Muscle of back (tissue), 11 donors: Measurements from ENCODE around the gene C14orf132. TPM values are rescaled to one million over a fixed set of nuclear protein-coding genes. Genes with fewer than 3 reads are reported as not detected.

Experiments
- DNase-seq, 3 donors: peaks; one replicate each; pipeline versions ENCODE4 v3.0.0 to v3.0.0-alpha.2; 2013
- polyA plus RNA-seq, 10 donors: library from polyadenylated mRNA; unstranded; fragments of 120-200 nt; gene quantifications; one replicate each; pipeline ENCODE4 v1.2.1, GENCODE V29; 2013; ENCODE audit not compliant: insufficient read length in 10 of 10

C14orf132 gene
- polyA plus RNA-seq, 10 donors = 11.9 to 35.5 (median 17.2) TPM

DNA sequence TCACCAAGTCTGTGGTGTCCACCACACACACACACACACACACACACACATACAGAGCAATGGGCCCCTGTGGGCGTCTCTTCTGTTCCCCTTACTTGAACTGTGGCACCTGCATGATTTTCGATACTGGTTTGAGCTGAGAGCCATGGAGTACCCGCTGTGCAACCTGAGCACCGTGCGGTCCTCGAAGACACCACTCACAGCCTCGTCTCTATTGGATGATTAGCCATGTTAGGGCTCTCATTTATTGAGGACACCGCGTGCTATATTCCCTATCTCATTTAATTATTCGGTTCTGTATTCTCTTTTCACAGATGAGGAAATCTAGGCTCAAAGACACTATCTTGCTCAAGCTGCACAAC lies 623 bp upstream of the C14orf132 start:
- DNase-seq = no peak

DNA sequence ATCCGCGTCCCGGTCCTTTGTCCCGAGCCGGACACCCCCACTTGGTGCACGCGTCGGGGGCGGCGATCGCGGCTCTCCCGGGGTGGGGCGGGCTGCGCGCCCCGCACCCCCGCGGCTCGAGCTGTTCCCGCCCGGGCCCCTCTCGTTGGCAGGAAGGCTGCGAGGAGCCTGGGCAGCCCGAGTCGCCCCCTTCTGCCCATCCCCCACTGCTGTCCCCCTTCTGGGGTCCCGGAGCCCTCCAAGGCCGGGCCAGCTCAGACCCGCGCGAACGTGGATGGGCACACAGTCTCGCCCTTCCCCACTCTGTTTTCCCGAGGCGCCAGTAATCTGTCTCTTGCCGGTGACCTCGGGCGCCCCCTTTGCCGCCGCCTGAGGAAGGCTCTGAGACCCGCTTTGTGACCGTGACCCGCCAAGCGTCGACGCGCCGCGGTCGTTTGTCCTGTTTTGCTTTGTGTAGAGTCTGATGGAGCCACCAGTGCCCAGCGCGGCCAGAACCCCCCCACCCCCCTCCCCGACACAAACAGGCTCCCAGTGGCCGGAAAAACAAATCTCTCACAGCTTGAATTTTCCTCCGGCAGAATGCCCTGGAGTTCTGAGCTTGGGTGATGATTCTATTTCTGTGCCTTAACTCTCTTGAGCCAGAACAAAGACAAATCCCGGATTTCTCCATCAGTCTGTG lies 610 bp downstream of the C14orf132 start:
- DNase-seq = peak in 2 of 3 donors; percentile 13 to 60

DNA sequence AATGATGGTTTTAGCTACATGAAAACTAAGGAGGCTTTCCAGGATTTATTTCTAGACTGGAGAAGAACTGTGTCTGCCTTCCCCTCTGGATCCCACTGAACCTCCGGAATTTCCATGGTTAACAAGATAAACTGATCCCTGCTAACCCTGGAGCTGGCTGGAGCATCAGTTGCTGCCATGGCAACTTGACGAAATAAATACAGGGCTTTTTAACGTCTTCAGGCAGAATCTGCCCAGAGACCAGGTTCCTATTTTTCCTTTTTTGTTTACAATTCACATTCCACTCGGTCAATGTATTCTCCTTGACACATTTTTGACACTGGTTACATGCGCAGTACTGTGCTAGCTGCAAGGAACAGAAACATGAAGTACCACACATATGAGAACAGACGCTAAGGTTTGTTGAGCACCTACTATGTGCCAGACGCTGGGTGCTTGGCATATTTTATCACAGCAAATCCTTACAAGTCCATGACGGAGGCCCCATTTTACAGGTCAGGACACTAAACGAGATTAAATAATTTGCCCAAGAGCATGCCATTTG lies 1.7 kb downstream of the C14orf132 start:
- DNase-seq = peak in 1 of 3 donors; percentile 39

DNA sequence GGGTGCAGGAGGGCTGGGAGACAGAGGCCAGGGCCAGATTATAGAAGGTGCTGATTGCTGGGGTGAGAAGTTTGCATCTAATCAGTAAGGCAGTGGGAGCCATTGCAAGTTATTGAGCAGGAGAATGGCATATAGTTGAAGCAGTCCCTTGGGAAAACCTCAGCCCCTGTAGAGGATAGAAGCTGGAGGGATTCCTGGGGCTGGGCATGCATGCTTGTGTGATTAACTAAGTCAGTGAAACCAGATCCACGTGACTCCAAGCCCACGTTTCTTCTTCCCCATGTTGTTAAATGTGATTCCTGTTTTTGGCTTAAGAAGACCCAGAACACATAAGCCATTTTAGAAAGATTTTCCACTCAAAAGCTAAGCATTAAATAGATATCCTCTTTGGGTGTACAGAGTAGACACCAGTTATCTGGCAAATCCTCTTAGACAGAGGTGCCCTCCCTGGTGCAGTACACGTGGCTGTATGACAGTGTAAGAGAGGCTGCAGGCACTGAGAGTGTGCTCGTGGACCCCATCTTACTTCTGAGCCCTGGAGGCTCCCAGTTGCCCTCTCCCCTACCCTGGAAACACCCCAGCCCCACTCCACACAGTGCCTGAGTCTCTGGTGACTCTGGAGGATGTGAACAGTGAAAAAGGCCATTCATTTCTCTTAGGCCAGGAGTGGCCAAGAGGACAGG lies 3.2 kb downstream of the C14orf132 start:
- DNase-seq = peak in 1 of 3 donors; percentile 32

DNA sequence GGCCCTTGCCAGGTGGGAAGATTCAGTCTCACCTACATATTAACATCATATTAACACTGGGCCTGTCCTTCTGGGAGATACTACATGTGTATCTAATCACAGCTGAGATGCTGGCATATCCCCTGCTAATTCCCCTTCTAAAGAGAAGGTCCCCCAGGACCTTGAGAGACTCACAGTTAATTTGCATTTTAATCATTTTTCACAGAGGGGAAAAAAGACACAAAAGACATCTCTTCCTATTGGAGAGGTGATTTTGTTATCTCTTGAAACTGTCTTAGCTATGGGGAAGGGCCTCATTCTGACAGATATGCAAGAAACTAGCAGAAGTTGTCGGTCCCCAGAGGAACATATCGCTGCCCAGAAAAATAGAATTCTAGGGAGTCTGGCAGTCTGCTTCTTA lies 7.5 kb downstream of the C14orf132 start:
- no peak for DNase-seq

DNA sequence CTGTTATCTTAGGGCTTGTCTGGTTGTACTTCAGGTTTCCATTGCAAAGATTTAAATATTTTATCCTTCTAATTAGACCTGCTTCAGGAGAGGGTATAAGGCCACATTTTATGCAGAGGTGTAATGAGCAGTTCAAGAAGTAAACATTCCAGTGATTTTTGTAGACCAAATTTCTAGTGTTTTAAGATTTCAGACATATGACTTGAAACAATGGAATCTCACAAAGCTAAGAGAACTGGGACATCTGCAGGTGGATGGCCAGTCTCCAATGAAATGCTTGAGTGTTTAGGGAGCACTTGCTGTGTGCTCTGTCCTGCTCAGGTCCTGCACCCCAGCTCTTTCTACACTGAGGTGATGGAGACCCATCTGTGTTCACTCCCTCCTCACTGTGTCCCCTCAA lies 7.9 kb downstream of the C14orf132 start:
- DNase-seq = no peak

DNA sequence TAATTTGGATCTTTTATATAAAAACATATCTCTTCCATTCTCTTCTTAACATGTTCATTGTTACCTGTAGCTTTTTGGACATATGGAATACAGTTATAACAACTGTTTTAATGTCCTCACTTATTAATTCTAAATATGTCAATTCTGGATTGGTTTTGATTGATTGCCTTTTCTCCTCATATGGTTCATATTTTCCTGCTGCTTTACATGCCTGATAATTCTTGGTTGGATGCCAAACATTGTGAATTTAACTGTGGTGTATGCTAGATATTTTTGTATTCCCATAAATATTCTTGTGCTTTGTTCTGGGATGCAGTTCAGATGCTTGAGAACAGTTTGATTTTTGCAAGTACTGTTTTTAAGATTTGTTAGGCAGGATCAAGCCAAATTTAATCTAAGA lies 10.8 kb downstream of the C14orf132 start:
- peak in 1 of 3 donors; percentile 43 for DNase-seq

DNA sequence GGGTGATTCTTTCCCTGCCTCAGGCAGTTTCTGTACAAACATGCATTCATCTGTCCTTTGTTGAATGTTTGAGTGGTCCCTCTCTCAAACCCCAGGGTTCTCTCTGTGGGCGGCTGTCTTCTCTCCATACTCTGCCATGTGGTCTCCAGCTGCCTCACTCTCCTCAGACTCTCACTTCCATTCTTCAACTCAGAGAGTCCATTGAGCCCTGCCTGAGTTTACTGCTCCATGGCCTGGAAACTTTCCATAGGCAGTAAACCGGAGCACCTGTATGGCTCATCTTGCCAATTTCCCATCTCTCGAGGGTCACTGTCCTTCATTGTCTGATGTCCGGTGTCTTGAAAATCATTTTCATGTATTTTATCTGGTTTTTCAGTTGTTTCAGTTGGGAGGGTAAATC lies 11.3 kb downstream of the C14orf132 start:
- peak in 1 of 3 donors; percentile 39 for DNase-seq

DNA sequence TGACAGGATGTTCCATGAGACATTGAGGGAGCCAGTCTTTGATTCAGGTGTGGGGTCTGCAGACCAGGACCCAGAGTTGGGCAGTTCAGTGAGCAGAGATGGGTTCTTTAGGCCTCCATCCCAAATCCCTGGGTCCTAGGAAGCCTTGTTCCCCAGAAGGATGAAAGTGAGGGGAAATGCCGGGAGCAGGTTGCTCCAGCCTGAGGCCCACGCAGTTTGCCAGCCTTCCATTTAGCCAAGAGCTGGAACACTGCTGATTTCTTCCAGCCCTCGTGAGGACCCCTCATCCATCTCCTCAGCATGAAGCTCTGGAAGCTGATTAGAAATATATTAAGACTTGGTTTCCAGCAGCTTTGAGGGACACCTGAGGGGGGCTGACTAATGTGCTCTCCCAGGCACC lies 12.1 kb downstream of the C14orf132 start:
- DNase-seq = no peak

DNA sequence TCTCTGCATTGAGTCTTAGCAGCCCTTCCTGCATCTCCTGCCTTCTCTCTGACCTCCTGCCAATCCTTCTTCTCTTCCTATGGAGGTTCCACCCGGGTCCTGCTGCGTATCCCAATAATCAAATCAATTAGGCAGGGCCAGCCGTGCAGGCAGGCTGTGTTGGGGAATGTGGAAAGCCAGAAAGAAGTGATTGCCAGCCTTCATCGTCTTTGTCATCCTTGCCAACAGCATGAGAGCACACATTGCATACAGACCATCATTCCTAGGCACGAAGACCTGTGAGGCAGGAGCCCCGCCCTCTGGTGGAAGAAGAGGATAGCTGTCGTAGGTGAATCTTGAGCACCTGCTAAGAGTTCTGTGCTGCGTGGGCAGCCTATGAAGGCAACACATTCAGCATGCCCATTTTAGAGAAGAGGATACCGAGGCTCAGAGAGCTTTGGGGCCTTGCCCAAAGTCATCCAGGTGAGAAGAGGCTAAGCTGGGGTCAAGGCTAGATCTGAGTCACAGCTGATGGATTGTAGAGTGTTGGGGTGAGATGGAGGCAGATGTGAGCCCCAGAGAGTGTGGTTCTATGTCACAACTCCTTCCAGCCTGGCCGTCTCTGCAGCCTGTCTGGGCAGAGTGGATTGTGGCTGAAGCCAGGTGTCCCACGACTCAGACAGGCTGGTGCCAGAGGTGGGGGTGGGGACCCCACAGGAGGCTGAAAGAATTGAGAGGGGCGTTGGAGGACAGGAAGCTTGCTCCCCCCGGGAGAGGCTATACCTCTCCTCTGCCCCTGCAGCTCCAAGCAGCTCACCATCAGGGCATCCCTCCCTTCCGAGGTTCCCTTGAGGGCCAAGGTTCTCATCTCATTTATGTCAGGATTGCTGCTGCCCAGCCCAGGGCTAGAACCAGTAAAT lies 12.7 kb downstream of the C14orf132 start:
- DNase-seq = no peak

DNA sequence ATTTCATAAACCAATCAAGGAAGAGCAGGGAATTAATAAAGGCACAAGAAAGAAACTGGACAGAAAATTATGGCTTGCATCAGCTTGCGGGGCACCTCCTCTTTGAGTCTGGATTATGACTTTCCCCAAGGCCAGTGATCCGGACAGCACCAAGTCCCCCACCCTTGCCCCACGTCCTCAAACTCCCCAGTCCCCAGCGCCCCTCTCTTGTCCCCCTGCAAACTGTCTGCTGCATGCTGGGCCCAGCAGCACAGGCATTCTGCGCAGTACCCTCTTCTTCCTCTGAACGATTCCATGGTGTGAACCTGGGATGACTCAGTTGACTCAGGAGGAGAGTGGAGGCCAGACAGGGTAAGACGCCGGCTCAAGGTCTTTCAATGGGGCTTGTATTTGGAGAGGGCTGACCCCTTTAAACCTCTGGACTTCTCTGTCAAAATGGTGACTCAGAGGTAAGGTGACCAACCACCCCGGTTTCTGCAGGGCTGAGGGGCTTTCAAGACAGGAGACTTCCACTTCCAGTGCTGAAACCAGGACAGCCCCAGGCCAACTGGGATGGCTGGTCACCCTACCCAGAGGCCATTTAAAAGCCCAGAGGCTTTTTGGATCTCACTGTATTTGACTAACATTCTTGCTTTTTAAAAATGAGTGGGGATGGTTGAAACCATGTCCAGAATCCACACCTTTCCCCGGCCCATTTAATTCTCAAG lies 13.5 kb downstream of the C14orf132 start:
- no peak for DNase-seq

DNA sequence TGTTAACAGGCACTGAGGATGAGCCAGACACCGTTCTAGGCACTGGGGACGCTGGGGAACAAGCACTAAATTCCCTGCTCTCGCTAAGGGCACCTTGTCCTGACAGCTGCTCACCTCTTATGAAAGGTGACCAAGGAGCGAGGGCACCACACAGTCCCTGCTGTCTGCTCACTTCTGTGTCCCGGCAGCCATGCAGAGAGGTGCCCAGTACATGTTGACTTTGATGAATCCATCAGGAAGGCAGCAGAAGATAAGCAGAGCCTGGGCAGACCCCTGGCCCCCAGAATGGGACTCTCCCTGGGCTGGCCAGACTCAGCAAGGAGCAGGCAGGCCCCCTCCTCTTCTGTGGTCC lies 14.1 kb downstream of the C14orf132 start:
- DNase-seq = no peak

DNA sequence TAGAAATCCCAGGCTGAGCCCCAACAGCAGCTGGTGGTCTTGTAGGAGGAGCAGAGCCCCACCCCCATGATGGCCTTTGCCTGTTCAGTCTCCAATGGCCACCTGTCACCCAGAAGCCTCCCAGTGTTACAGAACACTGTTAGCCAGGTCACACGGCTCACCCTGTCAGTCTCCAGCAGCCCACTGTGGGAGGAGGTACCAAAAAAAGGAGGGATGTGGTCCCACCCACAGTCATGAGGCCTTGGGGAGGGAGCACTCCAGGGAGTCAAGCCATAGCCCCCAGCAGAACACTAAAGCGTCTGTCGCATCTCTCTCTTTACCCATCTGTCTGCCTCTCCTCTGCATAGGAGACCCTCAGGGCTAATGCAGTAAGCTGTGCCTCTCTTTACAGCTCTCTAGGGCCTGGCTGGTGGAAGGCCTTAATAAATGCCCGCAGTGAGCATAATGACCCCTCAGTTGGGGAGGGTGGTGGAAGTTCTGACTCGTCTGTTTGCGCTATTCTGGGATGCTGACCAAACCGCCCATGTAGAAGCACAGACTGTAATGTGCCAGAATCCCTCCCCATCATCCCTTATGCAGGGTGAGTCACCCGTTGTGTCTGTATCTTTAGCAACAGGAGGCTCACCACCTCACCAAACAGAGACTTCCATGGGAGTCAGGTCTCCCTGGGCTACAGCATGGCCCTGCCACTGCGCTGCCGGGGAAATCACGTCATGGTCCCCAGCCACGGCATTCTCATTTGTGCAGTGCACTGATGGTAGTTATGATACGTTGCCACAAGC lies 14.6 kb downstream of the C14orf132 start:
- DNase-seq = peak; percentile 65 to 86 (median 69)

DNA sequence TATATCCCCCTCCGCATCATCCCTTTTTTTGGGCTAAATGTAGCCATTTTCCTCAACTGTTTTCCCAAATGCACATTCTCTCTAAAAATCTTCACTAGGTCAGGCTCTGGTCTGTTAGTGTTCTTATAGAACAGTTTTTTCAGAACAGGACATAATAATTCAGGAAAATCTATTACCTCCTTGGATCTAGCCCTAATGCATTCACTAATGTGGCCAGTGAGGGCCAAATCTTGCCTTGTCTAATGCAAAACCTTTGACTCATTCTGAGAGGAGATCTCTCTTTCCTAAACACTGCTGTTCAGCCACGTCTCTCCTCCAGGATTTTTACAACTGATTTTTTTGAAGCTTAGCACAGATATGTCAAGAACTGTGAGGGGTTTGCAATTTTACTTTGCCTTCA lies 15.5 kb downstream of the C14orf132 start:
- DNase-seq = no peak

DNA sequence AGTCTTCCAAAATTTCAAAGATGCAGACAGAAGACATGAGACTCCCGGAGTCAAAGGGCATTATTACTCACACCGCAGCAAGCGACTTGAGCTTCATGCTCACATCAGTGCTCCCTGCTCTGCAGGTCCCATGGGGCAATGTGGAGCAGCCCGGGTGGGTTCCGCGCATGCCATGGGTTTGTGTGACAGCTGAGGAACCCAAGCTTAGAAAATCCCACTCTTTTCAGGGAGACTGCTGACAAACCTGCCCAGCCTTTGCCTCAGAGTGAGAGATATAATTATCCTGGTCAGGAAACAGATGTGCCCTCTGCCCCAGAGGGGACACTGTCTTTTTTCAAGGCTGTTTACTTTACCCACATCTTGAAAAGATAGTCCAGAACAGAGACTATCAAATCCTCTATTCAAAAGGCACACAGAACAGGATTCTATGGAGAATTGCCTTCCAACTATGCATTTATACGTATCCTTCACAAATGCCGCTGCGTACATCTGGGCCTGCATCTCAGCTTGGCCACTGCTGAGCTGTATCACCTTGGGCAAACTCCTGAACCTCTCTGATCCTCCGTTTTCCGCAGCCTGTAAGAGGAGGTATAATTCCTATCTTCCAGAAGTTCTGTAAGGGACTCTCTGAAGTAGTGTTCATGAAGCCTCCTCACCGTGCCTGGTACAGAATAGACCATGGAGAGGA lies 16.0 kb downstream of the C14orf132 start:
- DNase-seq = no peak

DNA sequence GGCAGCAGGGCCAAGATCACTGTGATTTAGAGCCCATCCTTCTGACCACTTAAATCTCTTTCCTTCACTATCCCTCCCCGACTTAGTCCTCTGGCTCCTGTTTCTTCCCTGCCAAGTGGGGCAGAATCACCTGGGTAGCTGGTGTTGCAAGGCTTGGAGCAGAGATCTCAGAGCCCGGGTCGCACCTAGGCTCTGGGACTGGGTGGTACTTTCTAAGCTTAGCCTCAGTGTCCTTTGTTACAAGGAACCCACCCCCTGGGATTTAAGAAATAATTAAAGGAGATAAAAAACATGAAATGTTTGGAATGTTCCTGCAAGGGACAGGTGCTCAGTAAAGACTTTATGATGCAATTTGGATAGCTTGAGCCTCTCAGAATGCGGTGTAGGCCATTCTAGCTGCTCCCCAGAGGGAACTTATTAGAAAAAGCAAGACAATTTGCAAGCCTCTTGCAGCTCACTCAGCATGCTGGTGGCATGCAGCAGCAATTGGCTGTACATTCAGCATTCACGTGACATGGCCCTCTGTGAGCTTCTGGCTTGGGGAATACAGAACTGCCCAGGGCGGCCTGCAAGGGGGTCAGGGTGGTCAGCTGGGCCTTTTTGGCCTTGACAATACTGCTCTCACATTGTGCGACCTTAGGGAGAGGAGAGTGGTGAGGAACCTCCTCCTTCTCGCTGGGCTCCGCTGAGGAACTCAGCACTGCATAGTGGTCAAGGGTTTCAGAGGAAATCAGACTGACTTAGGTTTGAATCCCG lies 16.8 kb downstream of the C14orf132 start:
- DNase-seq = no peak

DNA sequence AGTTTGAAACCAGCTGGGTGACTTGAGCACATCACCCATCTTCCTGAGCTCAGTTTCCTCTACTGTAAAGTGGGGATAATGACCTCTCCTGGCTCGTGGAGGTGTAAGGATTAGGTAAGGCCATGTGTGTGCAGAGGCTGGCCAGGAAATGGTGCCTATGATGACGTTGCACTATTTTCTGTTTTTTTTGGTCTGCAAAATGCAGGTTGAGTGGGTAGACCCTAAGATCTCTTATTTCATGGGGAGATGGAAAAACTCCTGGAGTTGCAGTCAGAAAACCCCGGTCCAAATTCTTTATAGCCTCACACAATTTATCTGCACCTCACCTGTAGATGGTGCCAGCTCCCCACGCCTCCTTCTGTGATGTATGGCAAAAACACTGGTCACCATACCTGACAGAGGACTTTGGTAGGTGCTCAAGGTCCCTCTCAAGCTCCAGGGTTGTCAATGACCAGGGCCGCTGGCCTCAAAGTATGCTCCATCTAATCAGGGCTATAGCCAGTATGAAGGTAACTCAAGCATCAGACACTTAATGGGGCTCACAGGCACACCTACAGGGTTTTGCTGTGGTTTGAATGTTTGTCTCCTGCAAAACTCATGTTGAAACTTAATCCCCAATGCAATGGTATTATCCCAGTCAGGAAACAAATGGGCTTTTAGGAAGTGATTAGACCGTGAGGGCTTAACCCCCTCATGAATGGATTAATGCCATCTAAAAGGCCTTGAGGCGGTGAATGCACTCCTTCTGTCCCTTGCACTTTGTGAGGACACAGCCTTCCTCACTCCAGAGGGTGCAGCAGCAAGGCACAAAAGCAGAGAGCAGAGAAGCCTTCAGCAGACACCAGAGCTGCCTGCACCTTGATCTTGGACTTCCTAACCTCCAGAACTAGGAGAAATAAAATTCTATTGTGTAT lies 17.6 kb downstream of the C14orf132 start:
- no peak for DNase-seq

DNA sequence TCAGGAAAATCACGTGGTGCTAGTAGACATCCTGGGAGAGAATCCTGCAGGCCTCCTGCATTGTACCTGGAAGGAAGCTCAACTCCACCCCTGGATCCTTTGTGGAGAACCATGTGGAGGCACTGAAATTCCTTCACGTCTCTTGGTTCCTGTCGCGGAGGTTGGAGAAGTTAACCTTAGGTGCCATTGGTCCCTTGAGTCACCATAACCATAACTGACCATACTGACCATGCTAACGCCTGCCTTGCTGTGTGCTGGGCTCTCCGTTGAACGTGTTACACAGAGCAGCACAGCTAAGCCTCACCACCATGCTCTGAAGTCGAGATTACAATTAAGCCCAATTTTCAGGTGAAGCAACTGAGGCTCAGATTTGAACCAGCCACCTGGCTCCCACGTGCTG lies 18.6 kb downstream of the C14orf132 start:
- no peak for DNase-seq
